GM12872 (cell line): Measurements from ENCODE around the gene C4orf54.

Source experiments
- CTCF ChIP-seq: IDR thresholded peaks from 3 replicates; pipeline ENCODE4 v1.5.1; 2011; ENCODE audit warnings: low read depth, mild to moderate bottlenecking, low read length, moderate library complexity; ENCODE audit not compliant: insufficient read depth

The C4orf54 gene

GRCh38 chr4:99608417-99608816 is 49.2 kb downstream of the C4orf54 start:
- no peak for TF ChIP-seq CTCF
